ENCODE measurements around the gene HES2.
"Not testable (repeated sequence)": the region's sequence is repeated elsewhere in the genome, so short reads cannot be mapped to it uniquely, and the experiment has no call there.

DNA sequence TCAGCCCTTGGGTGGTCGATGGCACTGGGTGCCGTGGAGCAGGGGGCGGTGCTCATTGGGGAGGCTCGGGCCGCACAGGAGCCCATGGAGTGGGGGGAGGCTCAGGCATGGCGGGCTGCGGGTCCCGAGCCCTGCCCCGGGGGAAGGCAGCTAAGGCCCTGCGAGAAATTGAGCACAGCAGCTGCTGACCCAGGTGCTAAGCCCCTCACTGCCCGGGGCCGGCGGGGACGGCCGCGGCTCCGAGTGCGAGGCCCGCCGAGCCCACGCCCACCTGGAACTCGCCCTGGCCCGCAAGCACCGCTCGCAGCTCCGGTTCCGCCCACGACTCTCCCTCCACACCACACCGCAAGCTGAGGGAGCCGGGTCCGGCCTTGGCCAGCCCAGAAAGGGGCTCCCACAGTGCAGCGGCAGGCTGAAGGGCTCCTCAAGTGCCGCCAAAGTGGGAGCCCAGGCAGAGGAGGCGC lies 23.9 kb downstream of the HES2 start:
- not testable (repeated sequence) for TF ChIP-seq SUZ12 (IDR thresholded peaks at IDR 0.05; ENCODE audit: extremely low read depth, insufficient read depth, insufficient read length); YY1 (IDR thresholded peaks at IDR 0.05; ENCODE audit: insufficient read depth, insufficient read length)

Data from NT2/D1 (cell line).